Measurements from ENCODE around the gene C1orf210. TPM values are rescaled to one million over a fixed set of nuclear protein-coding genes. Genes with fewer than 3 reads are reported as not detected.

C1orf210 gene
- total and polyA plus RNA-seq, 2 of the 13 experiments (the other 11 are each of a cell fraction or from before 2014, with no cell fraction given), result 0.49 to 5.1 TPM

DNA sequence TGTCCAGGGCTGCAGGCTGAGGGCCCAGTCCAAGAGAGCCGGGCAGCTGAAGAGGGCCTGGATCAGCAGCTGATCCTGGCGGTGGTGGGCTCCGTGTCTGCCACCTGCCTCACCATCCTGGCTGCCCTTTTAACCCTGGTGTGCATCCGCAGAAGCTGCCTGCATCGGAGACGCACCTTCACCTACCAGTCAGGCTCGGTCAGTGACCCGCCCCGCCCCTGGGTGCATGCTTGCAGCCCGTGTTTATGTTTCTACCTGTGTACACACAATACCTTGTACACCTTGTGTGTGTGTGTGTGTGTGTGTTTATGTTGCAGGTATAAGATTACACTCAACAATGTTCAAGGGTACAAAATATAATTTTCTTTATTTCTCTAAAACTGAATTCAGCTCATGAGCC lies 28.4 kb upstream of the C1orf210 start (continued):
- TF ChIP-seq ZEB1 (IDR thresholded peaks at IDR 0.05; ENCODE audit: insufficient replicate concordance, low read depth) (peak; percentile 73), SALL1 (CRISPR knock-in tag; IDR thresholded peaks at IDR 0.05) (peak; percentile 64; the same call in 1 of the 2 replicates), NR2F1 (CRISPR knock-in tag; IDR thresholded peaks at IDR 0.05) (peak in 1 of 2 experiments; percentile 58; a peak in 1 of 4 replicates), ZBTB46 (CRISPR knock-in tag; IDR thresholded peaks at IDR 0.05; ENCODE audit: borderline replicate concordance) (no peak), FOXO1 (CRISPR knock-in tag; IDR thresholded peaks at IDR 0.05) (peak; percentile 19; the same call in 1 of the 2 replicates), NR2F6 (IDR thresholded peaks at IDR 0.05) (peak; percentile 48), NR2F6 (CRISPR knock-in tag; IDR thresholded peaks at IDR 0.05) (peak; percentile 63; the same call in 1 of the 2 replicates), MAZ (IDR thresholded peaks at IDR 0.05; ENCODE audit: borderline replicate concordance, low read depth, low read length) (no peak), MAZ (CRISPR knock-in tag; IDR thresholded peaks at IDR 0.05; ENCODE audit: low read depth) (0 out of 2 replicates have a peak, but pooled peaks have one; percentile 23), TCF12 (IDR thresholded peaks at IDR 0.05) (no peak), TCF12 (CRISPR knock-in tag; IDR thresholded peaks at IDR 0.05) (no peak), RARA (CRISPR knock-in tag; IDR thresholded peaks at IDR 0.05) (peak; percentile 83), SOX6 (IDR thresholded peaks at IDR 0.05) (no peak), SOX6 (CRISPR knock-in tag; IDR thresholded peaks at IDR 0.05) (peak; percentile 39; the same call in 1 of the 2 replicates), HDAC2 (CRISPR knock-in tag; IDR thresholded peaks at IDR 0.05) (no peak)
- TF ChIP-seq, protein P1, sequence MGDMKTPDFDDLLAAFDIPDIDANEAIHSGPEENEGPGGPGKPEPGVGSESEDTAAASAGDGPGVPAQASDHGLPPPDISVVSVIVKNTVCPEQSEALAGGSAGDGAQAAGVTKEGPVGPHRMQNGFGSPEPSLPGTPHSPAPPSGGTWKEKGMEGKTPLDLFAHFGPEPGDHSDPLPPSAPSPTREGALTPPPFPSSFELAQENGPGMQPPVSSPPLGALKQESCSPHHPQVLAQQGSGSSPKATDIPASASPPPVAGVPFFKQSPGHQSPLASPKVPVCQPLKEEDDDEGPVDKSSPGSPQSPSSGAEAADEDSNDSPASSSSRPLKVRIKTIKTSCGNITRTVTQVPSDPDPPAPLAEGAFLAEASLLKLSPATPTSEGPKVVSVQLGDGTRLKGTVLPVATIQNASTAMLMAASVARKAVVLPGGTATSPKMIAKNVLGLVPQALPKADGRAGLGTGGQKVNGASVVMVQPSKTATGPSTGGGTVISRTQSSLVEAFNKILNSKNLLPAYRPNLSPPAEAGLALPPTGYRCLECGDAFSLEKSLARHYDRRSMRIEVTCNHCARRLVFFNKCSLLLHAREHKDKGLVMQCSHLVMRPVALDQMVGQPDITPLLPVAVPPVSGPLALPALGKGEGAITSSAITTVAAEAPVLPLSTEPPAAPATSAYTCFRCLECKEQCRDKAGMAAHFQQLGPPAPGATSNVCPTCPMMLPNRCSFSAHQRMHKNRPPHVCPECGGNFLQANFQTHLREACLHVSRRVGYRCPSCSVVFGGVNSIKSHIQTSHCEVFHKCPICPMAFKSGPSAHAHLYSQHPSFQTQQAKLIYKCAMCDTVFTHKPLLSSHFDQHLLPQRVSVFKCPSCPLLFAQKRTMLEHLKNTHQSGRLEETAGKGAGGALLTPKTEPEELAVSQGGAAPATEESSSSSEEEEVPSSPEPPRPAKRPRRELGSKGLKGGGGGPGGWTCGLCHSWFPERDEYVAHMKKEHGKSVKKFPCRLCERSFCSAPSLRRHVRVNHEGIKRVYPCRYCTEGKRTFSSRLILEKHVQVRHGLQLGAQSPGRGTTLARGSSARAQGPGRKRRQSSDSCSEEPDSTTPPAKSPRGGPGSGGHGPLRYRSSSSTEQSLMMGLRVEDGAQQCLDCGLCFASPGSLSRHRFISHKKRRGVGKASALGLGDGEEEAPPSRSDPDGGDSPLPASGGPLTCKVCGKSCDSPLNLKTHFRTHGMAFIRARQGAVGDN (CRISPR knock-in tag; IDR thresholded peaks at IDR 0.05), result peak; percentile 24; the same call in 1 of the 2 replicates
- TF ChIP-seq, protein P2, sequence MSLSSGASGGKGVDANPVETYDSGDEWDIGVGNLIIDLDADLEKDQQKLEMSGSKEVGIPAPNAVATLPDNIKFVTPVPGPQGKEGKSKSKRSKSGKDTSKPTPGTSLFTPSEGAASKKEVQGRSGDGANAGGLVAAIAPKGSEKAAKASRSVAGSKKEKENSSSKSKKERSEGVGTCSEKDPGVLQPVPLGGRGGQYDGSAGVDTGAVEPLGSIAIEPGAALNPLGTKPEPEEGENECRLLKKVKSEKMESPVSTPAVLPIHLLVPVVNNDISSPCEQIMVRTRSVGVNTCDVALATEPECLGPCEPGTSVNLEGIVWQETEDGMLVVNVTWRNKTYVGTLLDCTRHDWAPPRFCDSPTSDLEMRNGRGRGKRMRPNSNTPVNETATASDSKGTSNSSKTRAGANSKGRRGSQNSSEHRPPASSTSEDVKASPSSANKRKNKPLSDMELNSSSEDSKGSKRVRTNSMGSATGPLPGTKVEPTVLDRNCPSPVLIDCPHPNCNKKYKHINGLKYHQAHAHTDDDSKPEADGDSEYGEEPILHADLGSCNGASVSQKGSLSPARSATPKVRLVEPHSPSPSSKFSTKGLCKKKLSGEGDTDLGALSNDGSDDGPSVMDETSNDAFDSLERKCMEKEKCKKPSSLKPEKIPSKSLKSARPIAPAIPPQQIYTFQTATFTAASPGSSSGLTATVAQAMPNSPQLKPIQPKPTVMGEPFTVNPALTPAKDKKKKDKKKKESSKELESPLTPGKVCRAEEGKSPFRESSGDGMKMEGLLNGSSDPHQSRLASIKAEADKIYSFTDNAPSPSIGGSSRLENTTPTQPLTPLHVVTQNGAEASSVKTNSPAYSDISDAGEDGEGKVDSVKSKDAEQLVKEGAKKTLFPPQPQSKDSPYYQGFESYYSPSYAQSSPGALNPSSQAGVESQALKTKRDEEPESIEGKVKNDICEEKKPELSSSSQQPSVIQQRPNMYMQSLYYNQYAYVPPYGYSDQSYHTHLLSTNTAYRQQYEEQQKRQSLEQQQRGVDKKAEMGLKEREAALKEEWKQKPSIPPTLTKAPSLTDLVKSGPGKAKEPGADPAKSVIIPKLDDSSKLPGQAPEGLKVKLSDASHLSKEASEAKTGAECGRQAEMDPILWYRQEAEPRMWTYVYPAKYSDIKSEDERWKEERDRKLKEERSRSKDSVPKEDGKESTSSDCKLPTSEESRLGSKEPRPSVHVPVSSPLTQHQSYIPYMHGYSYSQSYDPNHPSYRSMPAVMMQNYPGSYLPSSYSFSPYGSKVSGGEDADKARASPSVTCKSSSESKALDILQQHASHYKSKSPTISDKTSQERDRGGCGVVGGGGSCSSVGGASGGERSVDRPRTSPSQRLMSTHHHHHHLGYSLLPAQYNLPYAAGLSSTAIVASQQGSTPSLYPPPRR (CRISPR knock-in tag; IDR thresholded peaks at IDR 0.05; ENCODE audit: borderline replicate concordance), result peak; percentile 23; the same call in 1 of the 2 replicates
- TF ChIP-seq, protein P3, sequence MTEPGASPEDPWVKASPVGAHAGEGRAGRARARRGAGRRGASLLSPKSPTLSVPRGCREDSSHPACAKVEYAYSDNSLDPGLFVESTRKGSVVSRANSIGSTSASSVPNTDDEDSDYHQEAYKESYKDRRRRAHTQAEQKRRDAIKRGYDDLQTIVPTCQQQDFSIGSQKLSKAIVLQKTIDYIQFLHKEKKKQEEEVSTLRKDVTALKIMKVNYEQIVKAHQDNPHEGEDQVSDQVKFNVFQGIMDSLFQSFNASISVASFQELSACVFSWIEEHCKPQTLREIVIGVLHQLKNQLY (CRISPR knock-in tag; IDR thresholded peaks at IDR 0.05), result peak; percentile 84
